Measurements from ENCODE around the gene CCDC85C.

CCDC85C gene

GRCh38 chr14:99468836-99469592, 135.0 kb downstream of the CCDC85C start:
- TF ChIP-seq CTCF (IDR thresholded peaks at IDR 0.05; ENCODE audit: low read length, missing control alignments): no peak
- no peak overlapping the region for H3K4me3 ChIP-seq (replicated peaks; ENCODE audit: low read depth, low read length)
- no peak for DNase-seq (ENCODE audit: low read depth)

- H3K4me3 ChIP-seq (replicated peaks; ENCODE audit: low read depth, low read length): no peak overlapping the region
- no peak for TF ChIP-seq CTCF (IDR thresholded peaks at IDR 0.05; ENCODE audit: low read length, missing control alignments)
- no peak for DNase-seq (ENCODE audit: low read depth)
Observed at GRCh38 chr14:99468081-99468480, 135.9 kb downstream of the CCDC85C start.

- DNase-seq (ENCODE audit: low read depth): no peak
- no peak overlapping the region for H3K4me3 ChIP-seq (replicated peaks; ENCODE audit: low read depth, low read length)
- TF ChIP-seq CTCF (IDR thresholded peaks at IDR 0.05; ENCODE audit: low read length, missing control alignments): no peak
Observed at GRCh38 chr14:99467336-99468078, 136.5 kb downstream of the CCDC85C start.

- no peak overlapping the region for H3K4me3 ChIP-seq (replicated peaks; ENCODE audit: low read depth, low read length)
- TF ChIP-seq CTCF (IDR thresholded peaks at IDR 0.05; ENCODE audit: low read length, missing control alignments): no peak
- DNase-seq (ENCODE audit: low read depth): no peak
Observed at GRCh38 chr14:99466758-99467157, 137.2 kb downstream of the CCDC85C start.

GRCh38 chr14:99465288-99465687, 138.7 kb downstream of the CCDC85C start:
- no peak for DNase-seq (ENCODE audit: low read depth)
- TF ChIP-seq CTCF (IDR thresholded peaks at IDR 0.05; ENCODE audit: low read length, missing control alignments): no peak
- no peak overlapping the region for H3K4me3 ChIP-seq (replicated peaks; ENCODE audit: low read depth, low read length)

GRCh38 chr14:99463974-99464373, 140.0 kb downstream of the CCDC85C start:
- TF ChIP-seq CTCF (IDR thresholded peaks at IDR 0.05; ENCODE audit: low read length, missing control alignments): no peak
- H3K4me3 ChIP-seq (replicated peaks; ENCODE audit: low read depth, low read length): no peak overlapping the region
- DNase-seq (ENCODE audit: low read depth): no peak
